ENCODE measurements around the gene ICAM1. TPM values are rescaled to one million over a fixed set of nuclear protein-coding genes. Genes with fewer than 3 reads are reported as not detected.

ICAM1 gene
- total RNA-seq, 3 donors from 2014 or later (not counting 1 experiment from before 2014, with no cell fraction given) = 33.1 to 73.7 (median 56.5) TPM

DNA sequence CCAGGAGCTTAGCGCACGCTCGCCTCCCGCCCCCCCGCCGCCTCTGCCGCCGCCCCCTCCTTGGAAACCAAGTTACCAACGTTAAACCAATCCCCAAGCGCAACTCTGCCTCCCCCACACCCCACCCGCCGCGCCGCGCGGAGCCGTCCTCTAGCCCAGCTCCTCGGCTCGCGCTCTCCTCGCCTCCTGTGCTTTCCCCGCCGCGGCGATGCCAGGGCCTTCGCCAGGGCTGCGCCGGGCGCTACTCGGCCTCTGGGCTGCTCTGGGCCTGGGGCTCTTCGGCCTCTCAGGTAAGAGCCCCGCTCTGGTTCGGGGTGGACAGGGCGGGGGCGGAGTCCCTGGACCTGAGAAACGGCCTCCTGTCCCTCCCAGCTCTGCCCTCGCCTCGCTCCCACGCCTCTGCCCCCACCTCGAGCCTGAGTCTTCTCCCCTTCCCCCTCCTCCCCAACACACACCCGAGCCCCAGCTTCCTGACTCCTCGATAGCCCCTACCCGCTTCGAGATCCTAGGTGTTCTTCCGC is 19.0 kb downstream of the ICAM1 start, which contains the start of gene ICAM5:
ICAM5 (plus strand) TSS at position 117 of the 521 bp plus-strand sequence; CDS start at position 209, 92 bp downstream.
- Histone ChIP-seq H3K27ac (ENCODE audit: low read length) (no peak within 1 kb of the TSS), H3K4me1 (ENCODE audit: control insufficient read depth, insufficient read depth, low read length) (peaks cover 93% of the 10 kb centered on the region), H3K27me3 (ENCODE audit: control insufficient read depth, insufficient read depth, low read length) (peaks cover 65% of the 10 kb centered on the region), H3K9me3 (ENCODE audit: control insufficient read depth, insufficient read depth, low read length) (no peaks in the 10 kb centered on the region), H3K4me3 (ENCODE audit: low read length) (peak within 1 kb of the TSS; percentile 37), H3K36me3 (ENCODE audit: control insufficient read depth, insufficient read depth, low read length) (peaks cover 12% of the 10 kb centered on the region)
- Mint-ChIP-seq H3K9me3 (no peaks in the 10 kb centered on the region), H3K27me3 (ENCODE audit: low read depth in 2 of 2) (peaks cover 7 to 40% of the 10 kb centered on the region in 2 donors), H3K27ac (peak within 1 kb of the TSS; percentile 23 to 63), H3K36me3 (peaks cover 9% of the 10 kb centered on the region), H3K4me1 (peaks cover 50 to 69% of the 10 kb centered on the region in 2 donors), H3K4me3 (peak within 1 kb of the TSS; percentile 86)
- WGBS (ENCODE audit: insufficient coverage) = under 1% methylated on average over 45 of the region's 45 CpGs
- peak in 1 of 2 donors; percentile 59 for DNase-seq
- intact Hi-C loops (cut with micrococcal nuclease) = loop anchor here (2.0 to 5.0 kb wide), 2 partner anchors 19 to 222 kb away; partner anchors contain the start of gene ICAM1
- TF ChIP-seq, protein P1, sequence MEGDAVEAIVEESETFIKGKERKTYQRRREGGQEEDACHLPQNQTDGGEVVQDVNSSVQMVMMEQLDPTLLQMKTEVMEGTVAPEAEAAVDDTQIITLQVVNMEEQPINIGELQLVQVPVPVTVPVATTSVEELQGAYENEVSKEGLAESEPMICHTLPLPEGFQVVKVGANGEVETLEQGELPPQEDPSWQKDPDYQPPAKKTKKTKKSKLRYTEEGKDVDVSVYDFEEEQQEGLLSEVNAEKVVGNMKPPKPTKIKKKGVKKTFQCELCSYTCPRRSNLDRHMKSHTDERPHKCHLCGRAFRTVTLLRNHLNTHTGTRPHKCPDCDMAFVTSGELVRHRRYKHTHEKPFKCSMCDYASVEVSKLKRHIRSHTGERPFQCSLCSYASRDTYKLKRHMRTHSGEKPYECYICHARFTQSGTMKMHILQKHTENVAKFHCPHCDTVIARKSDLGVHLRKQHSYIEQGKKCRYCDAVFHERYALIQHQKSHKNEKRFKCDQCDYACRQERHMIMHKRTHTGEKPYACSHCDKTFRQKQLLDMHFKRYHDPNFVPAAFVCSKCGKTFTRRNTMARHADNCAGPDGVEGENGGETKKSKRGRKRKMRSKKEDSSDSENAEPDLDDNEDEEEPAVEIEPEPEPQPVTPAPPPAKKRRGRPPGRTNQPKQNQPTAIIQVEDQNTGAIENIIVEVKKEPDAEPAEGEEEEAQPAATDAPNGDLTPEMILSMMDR (IDR thresholded peaks at IDR 0.05) = no peak
- ATAC-seq = peak in 1 of 3 donors; percentile 11

DNA sequence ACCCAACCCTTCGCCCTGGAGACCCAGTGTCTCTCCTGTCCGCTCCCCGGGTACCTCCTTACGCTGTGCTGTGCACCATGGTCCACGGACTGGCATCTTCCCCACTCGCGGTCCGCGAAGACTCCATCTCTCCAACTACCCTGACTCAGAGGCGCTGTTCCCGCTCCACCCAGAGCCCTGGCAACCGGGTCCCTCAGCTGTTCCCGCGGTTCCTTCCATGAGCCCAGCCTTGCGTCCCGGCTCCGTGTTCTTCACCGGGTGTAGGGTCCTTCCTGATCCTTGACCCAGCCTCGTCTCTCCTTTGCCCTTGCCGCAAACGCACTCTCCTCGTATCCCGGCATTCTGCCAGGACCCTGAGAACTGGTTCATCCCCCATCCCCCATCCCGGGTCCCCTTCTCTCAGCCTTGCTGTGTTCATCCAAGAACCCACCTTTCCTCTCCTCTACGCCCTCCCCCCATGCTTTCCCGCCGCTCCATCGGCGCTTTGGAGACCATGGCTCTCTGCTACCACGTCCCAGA is 19.5 kb downstream of the ICAM1 start:
- intact Hi-C loops (cut with micrococcal nuclease) = loop anchor here (2.0 to 5.0 kb wide), 2 partner anchors 20 to 222 kb away; partner anchors contain the start of gene ICAM1
- no peak for ATAC-seq

DNA sequence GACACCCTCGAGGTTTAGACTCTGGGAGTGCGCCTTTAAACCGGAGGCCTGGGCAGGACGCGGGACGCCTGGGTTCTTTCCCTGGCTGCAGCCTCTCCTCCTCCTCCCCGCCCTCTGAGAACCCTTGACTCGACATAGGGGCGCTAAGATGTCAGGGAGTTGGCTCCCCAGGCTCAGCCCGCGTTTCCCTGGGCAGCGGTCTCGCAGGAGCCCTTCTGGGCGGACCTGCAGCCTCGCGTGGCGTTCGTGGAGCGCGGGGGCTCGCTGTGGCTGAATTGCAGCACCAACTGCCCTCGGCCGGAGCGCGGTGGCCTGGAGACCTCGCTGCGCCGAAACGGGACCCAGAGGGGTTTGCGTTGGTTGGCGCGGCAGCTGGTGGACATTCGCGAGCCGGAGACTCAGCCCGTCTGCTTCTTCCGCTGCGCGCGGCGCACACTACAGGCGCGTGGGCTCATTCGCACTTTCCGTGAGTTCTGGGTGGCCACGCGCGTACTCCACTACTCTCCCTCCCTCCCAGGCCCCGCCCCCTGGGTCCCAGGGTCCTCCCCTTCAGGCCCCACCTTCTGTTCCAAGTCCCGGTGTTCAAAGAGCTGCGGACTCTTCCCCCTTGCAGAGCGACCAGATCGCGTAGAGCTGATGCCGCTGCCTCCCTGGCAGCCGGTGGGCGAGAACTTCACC is 20.1 kb downstream of the ICAM1 start:
- Histone ChIP-seq H3K36me3 (ENCODE audit: control insufficient read depth, insufficient read depth, low read length) (peaks cover 1% of the 10 kb centered on the region), H3K4me1 (ENCODE audit: control insufficient read depth, insufficient read depth, low read length) (peaks cover 99% of the 10 kb centered on the region), H3K9me3 (ENCODE audit: control insufficient read depth, insufficient read depth, low read length) (no peaks in the 10 kb centered on the region), H3K27ac (ENCODE audit: low read length) (no peak overlapping the region), H3K4me3 (ENCODE audit: low read length) (peak overlapping the region; percentile 15), H3K27me3 (ENCODE audit: control insufficient read depth, insufficient read depth, low read length) (peaks cover 65% of the 10 kb centered on the region)
- WGBS (ENCODE audit: insufficient coverage) = under 1% methylated on average over 57 of the region's 57 CpGs
- Mint-ChIP-seq H3K4me3 (peak overlapping the region; percentile 86), H3K27ac (peak overlapping the region; percentile 63 to 71), H3K9me3 (no peaks in the 10 kb centered on the region), H3K27me3 (ENCODE audit: low read depth in 2 of 2) (peaks cover 7 to 40% of the 10 kb centered on the region in 2 donors), H3K4me1 (peaks cover 49 to 79% of the 10 kb centered on the region in 2 donors), H3K36me3 (no peaks in the 10 kb centered on the region)
- intact Hi-C loops (cut with micrococcal nuclease) = loop anchor here (2.0 to 5.0 kb wide), 2 partner anchors 20 to 221 kb away; partner anchors contain the start of gene ICAM1
- ATAC-seq (peak; percentile 17 to 31 (median 17)), DNase-seq (peak; percentile 43 to 74)
- TF ChIP-seq, protein P1 (IDR thresholded peaks at IDR 0.05) = no peak

More for the DNA sequence above, 19.5 kb downstream of the ICAM1 start:
- Histone ChIP-seq H3K4me1 (ENCODE audit: control insufficient read depth, insufficient read depth, low read length) (peaks cover 97% of the 10 kb centered on the region), H3K27me3 (ENCODE audit: control insufficient read depth, insufficient read depth, low read length) (peaks cover 65% of the 10 kb centered on the region), H3K36me3 (ENCODE audit: control insufficient read depth, insufficient read depth, low read length) (peaks cover 7% of the 10 kb centered on the region), H3K9me3 (ENCODE audit: control insufficient read depth, insufficient read depth, low read length) (no peaks in the 10 kb centered on the region), H3K4me3 (ENCODE audit: low read length) (peak overlapping the region; percentile 15), H3K27ac (ENCODE audit: low read length) (no peak overlapping the region)
- peaks cover 7 to 40% of the 10 kb centered on the region in 2 donors for H3K27me3 Mint-ChIP-seq (ENCODE audit: low read depth in 2 of 2)
- TF ChIP-seq, protein P1 (IDR thresholded peaks at IDR 0.05) = no peak
- WGBS (ENCODE audit: insufficient coverage) = 2% methylated on average over 30 of the region's 30 CpGs
- H3K4me1 Mint-ChIP-seq = peaks cover 47 to 73% of the 10 kb centered on the region in 2 donors
- peaks cover 4% of the 10 kb centered on the region for H3K36me3 Mint-ChIP-seq
- DNase-seq = peak in 1 of 2 donors; percentile 42
- peak overlapping the region; percentile 86 for H3K4me3 Mint-ChIP-seq
- H3K9me3 Mint-ChIP-seq = no peaks in the 10 kb centered on the region
- peak overlapping the region; percentile 9 to 63 for H3K27ac Mint-ChIP-seq

All from natural killer cell (primary cell).